HepG2 (cell line): ENCODE results near the gene C2orf78. TPM values are rescaled to one million over a fixed set of nuclear protein-coding genes. Genes with fewer than 3 reads are reported as not detected.

Experiments
- DPF2 ChIP-seq: sonication (generic); formaldehyde crosslinking; IDR thresholded peaks from 2 replicates; pipeline ENCODE4 v1.4.0; 2020; ENCODE audit warnings: mild to moderate bottlenecking, low read depth, missing genetic modification reagents, borderline replicate concordance
- EED ChIP-seq: sonication (generic); formaldehyde crosslinking; IDR thresholded peaks from 2 replicates; pipeline ENCODE4 v1.5.0; 2020; ENCODE audit warnings: mild to moderate bottlenecking, missing genetic modification reagents
- FOSL2 ChIP-seq: sonication (generic); formaldehyde crosslinking; IDR thresholded peaks from 2 replicates; pipeline ENCODE4 v1.4.0; 2020; ENCODE audit warnings: missing genetic modification reagents
- KAT2B ChIP-seq: fragments of 150-350 bp; IDR thresholded peaks from 2 replicates; pipeline ENCODE4 v1.6.1; 2014; ENCODE audit warnings: low read depth, low read length, borderline replicate concordance
- NFIC ChIP-seq: IDR thresholded peaks from 2 replicates; pipeline ENCODE4 v1.6.1; 2012; ENCODE audit warnings: mild to moderate bottlenecking, low read length, inconsistent platforms
- RFX3 ChIP-seq: IDR thresholded peaks from 2 replicates; pipeline ENCODE4 v1.6.1; 2016; ENCODE audit warnings: missing biosample characterization, missing genetic modification reagents
- TBP ChIP-seq: sonication (generic); formaldehyde crosslinking; IDR thresholded peaks from 2 replicates; pipeline ENCODE4 v1.5.0; 2020; ENCODE audit warnings: missing genetic modification reagents
- TSC22D2 ChIP-seq: sonication (generic); formaldehyde crosslinking; IDR thresholded peaks from 2 replicates; pipeline ENCODE4 v1.5.1; 2020; ENCODE audit warnings: missing genetic modification reagents, mild to moderate bottlenecking, borderline replicate concordance
- ZNF3 ChIP-seq: IDR thresholded peaks from 2 replicates; pipeline ENCODE4 v1.7.0; 2017; ENCODE audit warnings: inconsistent platforms
- polyA plus RNA-seq, 8 experiments: library from polyadenylated mRNA; depleted of rRNA in 3 of 8; stranded (reverse) in 7 of 8; unstranded in 1 of 8; fragments of >200 nt; fragmentation: Illumina TruSeq in 4 of 8; extraction: Trizol in 4 of 8; gene quantifications; 2 replicates each; pipeline versions ENCODE4 v1.2.1 to v1.2.3, GENCODE V29; 2011 to 2016; ENCODE audit warnings: low read depth in 4 of 8, missing spikeins in 1 of 8, mixed read lengths in 1 of 8; ENCODE audit not compliant: insufficient read depth in 1 of 8
- total RNA-seq, 5 experiments: library from RNA; depleted of rRNA; stranded (reverse); fragments of >200 nt; fragmentation: Illumina TruSeq; extraction: Trizol; gene quantifications; 2 replicates each; pipeline ENCODE4 v1.2.3, GENCODE V29; 2016; ENCODE audit warnings: low read depth in 1 of 5
- TF ChIP-seq, protein P1 (sequence below): sonication (generic); formaldehyde crosslinking; IDR thresholded peaks from 2 replicates; pipeline ENCODE4 v1.4.0; 2020; ENCODE audit warnings: mild to moderate bottlenecking, missing genetic modification reagents
- TF ChIP-seq, protein P2 (sequence below): sonication (generic); formaldehyde crosslinking; IDR thresholded peaks from 2 replicates; pipeline ENCODE4 v1.4.0; 2020; ENCODE audit warnings: mild to moderate bottlenecking, missing genetic modification reagents, borderline replicate concordance
- TF ChIP-seq, protein P3 (sequence below): sonication (generic); formaldehyde crosslinking; IDR thresholded peaks from 2 replicates; pipeline ENCODE4 v1.9.0; 2021; ENCODE audit warnings: missing genetic modification reagents, borderline replicate concordance
- TF ChIP-seq, protein P4 (sequence below): sonication (generic); formaldehyde crosslinking; IDR thresholded peaks from 2 replicates; pipeline ENCODE4 v1.5.0; 2020; ENCODE audit warnings: mild to moderate bottlenecking, missing genetic modification reagents
- TF ChIP-seq, protein P5 (sequence below), 2 experiments: fragments of 450-650 bp in 1 of 2; sonication (generic) in 1 of 2; formaldehyde crosslinking; IDR thresholded peaks; 2 replicates each; pipeline versions ENCODE4 v1.5.0 to v1.8.0; 2020 to 2022; ENCODE audit warnings: mild to moderate bottlenecking in 1 of 2, missing genetic modification reagents in 1 of 2

The C2orf78 gene
- total and polyA plus RNA-seq, 2 of the 13 experiments (the other 11 are each of a cell fraction or from before 2014, with no cell fraction given), result not detected

DNA sequence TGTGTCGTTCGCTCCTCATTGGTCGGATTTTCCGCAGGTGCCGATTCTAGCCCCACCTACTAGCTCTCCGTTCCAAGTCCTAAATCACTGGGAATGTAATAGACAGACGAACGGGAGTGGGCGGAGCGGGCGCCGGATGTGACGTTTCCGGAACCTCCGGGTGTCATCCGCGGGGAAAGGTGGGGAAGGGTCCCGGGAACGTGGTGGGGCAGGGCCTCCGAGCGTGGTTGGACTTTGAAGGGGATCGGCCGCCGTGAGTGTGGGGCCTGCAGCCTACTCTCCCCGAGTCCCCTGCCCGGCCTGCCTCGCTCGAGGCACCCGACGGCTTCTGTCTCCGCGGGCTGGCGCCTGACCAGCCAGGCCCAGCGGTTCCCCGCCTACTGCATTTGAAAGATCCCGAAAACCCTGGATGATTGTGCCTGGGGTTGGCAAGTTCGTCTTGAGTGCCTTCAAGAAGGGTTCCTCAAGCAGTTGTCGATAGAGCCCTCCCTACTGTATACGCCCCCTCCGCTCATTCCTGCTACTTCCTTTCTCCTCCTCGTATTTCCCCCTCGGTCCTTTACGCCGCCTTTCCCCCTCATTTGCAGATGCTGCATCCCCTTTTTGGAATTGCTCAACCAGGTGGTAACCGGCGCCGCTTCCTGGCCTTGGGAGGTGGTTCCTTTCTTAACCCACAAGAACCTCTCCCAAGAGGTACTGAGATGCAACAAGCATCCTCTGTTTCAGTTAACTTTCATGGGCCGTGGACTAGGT, 45.0 kb downstream of the C2orf78 start, which contains the start of gene STAMBP (continued):
- TF ChIP-seq, protein P1, sequence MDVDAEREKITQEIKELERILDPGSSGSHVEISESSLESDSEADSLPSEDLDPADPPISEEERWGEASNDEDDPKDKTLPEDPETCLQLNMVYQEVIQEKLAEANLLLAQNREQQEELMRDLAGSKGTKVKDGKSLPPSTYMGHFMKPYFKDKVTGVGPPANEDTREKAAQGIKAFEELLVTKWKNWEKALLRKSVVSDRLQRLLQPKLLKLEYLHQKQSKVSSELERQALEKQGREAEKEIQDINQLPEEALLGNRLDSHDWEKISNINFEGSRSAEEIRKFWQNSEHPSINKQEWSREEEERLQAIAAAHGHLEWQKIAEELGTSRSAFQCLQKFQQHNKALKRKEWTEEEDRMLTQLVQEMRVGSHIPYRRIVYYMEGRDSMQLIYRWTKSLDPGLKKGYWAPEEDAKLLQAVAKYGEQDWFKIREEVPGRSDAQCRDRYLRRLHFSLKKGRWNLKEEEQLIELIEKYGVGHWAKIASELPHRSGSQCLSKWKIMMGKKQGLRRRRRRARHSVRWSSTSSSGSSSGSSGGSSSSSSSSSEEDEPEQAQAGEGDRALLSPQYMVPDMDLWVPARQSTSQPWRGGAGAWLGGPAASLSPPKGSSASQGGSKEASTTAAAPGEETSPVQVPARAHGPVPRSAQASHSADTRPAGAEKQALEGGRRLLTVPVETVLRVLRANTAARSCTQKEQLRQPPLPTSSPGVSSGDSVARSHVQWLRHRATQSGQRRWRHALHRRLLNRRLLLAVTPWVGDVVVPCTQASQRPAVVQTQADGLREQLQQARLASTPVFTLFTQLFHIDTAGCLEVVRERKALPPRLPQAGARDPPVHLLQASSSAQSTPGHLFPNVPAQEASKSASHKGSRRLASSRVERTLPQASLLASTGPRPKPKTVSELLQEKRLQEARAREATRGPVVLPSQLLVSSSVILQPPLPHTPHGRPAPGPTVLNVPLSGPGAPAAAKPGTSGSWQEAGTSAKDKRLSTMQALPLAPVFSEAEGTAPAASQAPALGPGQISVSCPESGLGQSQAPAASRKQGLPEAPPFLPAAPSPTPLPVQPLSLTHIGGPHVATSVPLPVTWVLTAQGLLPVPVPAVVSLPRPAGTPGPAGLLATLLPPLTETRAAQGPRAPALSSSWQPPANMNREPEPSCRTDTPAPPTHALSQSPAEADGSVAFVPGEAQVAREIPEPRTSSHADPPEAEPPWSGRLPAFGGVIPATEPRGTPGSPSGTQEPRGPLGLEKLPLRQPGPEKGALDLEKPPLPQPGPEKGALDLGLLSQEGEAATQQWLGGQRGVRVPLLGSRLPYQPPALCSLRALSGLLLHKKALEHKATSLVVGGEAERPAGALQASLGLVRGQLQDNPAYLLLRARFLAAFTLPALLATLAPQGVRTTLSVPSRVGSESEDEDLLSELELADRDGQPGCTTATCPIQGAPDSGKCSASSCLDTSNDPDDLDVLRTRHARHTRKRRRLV, result 0 out of 2 replicates have a peak, but pooled peaks have one; percentile 62
- TF ChIP-seq EED (CRISPR knock-in tag) (peak; percentile 80; the same call in 1 of the 2 replicates), TBP (CRISPR knock-in tag) (no peak), RFX3 (no peak), KAT2B (no peak), FOSL2 (peak; percentile 57), DPF2 (CRISPR knock-in tag) (no peak), ZNF3 (CRISPR knock-in tag) (no peak), NFIC (no peak), TSC22D2 (CRISPR knock-in tag) (0 out of 2 replicates have a peak, but pooled peaks have one; percentile 4)
- TF ChIP-seq, protein P2, sequence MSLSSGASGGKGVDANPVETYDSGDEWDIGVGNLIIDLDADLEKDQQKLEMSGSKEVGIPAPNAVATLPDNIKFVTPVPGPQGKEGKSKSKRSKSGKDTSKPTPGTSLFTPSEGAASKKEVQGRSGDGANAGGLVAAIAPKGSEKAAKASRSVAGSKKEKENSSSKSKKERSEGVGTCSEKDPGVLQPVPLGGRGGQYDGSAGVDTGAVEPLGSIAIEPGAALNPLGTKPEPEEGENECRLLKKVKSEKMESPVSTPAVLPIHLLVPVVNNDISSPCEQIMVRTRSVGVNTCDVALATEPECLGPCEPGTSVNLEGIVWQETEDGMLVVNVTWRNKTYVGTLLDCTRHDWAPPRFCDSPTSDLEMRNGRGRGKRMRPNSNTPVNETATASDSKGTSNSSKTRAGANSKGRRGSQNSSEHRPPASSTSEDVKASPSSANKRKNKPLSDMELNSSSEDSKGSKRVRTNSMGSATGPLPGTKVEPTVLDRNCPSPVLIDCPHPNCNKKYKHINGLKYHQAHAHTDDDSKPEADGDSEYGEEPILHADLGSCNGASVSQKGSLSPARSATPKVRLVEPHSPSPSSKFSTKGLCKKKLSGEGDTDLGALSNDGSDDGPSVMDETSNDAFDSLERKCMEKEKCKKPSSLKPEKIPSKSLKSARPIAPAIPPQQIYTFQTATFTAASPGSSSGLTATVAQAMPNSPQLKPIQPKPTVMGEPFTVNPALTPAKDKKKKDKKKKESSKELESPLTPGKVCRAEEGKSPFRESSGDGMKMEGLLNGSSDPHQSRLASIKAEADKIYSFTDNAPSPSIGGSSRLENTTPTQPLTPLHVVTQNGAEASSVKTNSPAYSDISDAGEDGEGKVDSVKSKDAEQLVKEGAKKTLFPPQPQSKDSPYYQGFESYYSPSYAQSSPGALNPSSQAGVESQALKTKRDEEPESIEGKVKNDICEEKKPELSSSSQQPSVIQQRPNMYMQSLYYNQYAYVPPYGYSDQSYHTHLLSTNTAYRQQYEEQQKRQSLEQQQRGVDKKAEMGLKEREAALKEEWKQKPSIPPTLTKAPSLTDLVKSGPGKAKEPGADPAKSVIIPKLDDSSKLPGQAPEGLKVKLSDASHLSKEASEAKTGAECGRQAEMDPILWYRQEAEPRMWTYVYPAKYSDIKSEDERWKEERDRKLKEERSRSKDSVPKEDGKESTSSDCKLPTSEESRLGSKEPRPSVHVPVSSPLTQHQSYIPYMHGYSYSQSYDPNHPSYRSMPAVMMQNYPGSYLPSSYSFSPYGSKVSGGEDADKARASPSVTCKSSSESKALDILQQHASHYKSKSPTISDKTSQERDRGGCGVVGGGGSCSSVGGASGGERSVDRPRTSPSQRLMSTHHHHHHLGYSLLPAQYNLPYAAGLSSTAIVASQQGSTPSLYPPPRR (CRISPR knock-in tag), result no peak
- TF ChIP-seq, protein P3, sequence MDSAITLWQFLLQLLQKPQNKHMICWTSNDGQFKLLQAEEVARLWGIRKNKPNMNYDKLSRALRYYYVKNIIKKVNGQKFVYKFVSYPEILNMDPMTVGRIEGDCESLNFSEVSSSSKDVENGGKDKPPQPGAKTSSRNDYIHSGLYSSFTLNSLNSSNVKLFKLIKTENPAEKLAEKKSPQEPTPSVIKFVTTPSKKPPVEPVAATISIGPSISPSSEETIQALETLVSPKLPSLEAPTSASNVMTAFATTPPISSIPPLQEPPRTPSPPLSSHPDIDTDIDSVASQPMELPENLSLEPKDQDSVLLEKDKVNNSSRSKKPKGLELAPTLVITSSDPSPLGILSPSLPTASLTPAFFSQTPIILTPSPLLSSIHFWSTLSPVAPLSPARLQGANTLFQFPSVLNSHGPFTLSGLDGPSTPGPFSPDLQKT (CRISPR knock-in tag), result no peak
- TF ChIP-seq, protein P4, sequence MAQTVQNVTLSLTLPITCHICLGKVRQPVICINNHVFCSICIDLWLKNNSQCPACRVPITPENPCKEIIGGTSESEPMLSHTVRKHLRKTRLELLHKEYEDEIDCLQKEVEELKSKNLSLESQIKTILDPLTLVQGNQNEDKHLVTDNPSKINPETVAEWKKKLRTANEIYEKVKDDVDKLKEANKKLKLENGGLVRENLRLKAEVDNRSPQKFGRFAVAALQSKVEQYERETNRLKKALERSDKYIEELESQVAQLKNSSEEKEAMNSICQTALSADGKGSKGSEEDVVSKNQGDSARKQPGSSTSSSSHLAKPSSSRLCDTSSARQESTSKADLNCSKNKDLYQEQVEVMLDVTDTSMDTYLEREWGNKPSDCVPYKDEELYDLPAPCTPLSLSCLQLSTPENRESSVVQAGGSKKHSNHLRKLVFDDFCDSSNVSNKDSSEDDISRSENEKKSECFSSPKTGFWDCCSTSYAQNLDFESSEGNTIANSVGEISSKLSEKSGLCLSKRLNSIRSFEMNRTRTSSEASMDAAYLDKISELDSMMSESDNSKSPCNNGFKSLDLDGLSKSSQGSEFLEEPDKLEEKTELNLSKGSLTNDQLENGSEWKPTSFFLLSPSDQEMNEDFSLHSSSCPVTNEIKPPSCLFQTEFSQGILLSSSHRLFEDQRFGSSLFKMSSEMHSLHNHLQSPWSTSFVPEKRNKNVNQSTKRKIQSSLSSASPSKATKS, result no peak
- TF ChIP-seq, protein P5, sequence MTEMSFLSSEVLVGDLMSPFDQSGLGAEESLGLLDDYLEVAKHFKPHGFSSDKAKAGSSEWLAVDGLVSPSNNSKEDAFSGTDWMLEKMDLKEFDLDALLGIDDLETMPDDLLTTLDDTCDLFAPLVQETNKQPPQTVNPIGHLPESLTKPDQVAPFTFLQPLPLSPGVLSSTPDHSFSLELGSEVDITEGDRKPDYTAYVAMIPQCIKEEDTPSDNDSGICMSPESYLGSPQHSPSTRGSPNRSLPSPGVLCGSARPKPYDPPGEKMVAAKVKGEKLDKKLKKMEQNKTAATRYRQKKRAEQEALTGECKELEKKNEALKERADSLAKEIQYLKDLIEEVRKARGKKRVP (CRISPR knock-in tag; IDR thresholded peaks at IDR 0.05), result no peak
